ENCODE results near the gene KRTAP19-4.

DNA sequence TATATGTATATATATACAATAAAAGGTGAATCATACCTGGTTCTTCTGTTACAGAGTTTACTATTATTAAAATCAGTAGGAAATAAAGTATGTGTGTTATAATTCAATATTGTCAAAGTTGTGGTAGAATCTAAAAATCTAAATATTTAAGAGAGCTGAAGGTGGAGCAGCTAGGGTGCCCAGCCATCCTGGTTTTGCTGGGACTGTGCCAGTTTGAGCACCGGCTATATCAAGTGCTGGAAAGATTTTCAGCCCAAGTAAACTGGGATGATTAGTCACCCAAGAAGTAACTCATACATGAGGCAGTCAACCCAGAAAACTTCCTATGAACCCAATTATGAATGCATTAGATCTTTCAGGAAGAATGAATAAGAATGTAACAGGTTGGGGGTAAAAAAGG lies 21.9 kb upstream of the KRTAP19-4 start:
- no peak for TF ChIP-seq TARDBP (IDR thresholded peaks at IDR 0.05)
- no peak for TF ChIP-seq L3MBTL2 (conservative IDR thresholded peaks at IDR 0.05)
- no peak for TF ChIP-seq BHLHE40 (IDR thresholded peaks at IDR 0.05; ENCODE audit: borderline replicate concordance)
- no peak for TF ChIP-seq ELF4 (IDR thresholded peaks at IDR 0.05)
- no peak for TF ChIP-seq FOXA1 (IDR thresholded peaks at IDR 0.05)
- no peak for TF ChIP-seq ZNF384 (IDR thresholded peaks at IDR 0.05)
- TF ChIP-seq SP1 (IDR thresholded peaks at IDR 0.05) = no peak
- no peak for TF ChIP-seq FOXM1 (IDR thresholded peaks at IDR 0.05; ENCODE audit: borderline replicate concordance)
